Left ventricle myocardium inferior (tissue), 1 donor: ENCODE measurements around the gene MAGEF1. TPM values are rescaled to one million over a fixed set of nuclear protein-coding genes. Genes with fewer than 3 reads are reported as not detected.
A peak's percentile ranks its signal among the peaks of the same experiment; 100 is the strongest.

Experiments
- DNase-seq: peaks from one replicate; pipeline ENCODE4 v3.0.0-alpha.2; 2020
- H3K27ac ChIP-seq: fragments of 200-600 bp; replicated peaks from 2 replicates; pipeline ENCODE4 v1.8.0; 2021
- H3K27me3 ChIP-seq: fragments of 200-600 bp; 2 replicates; pipeline ENCODE4 v1.8.0; 2021; ENCODE audit warnings: low read depth
- H3K36me3 ChIP-seq: fragments of 200-600 bp; 2 replicates; pipeline ENCODE4 v1.8.0; 2021
- H3K4me1 ChIP-seq: fragments of 200-600 bp; 2 replicates; pipeline ENCODE4 v1.8.0; 2021
- H3K4me3 ChIP-seq: fragments of 200-600 bp; 2 replicates; pipeline ENCODE4 v1.8.0; 2021; ENCODE audit warnings: mild to moderate bottlenecking, moderate library complexity
- H3K9me3 ChIP-seq: fragments of 200-600 bp; replicated peaks from 2 replicates; pipeline ENCODE4 v1.8.0; 2021
- intact Hi-C: fragments of 100-400 bp; cut with micrococcal nuclease; formaldehyde crosslinking; loops from one replicate; pipeline ENCODE4 v1.11.0; 2022
- total RNA-seq: library from RNA; stranded (reverse); fragmentation: NEBNext Ultra II Directional; extraction: Animal tissue kit (Norgen Biotek cat#: 25700); gene quantifications from one replicate; pipeline ENCODE4 v1.2.1, GENCODE V29; 2021
- TF ChIP-seq, protein P1 (sequence below): fragments of 200-600 bp; IDR thresholded peaks from 2 replicates; pipeline ENCODE4 v1.8.0; 2021; ENCODE audit warnings: antibody characterized with exemption, mild to moderate bottlenecking, borderline replicate concordance
- donor health status: DM: no; HTN: yes; CAD: no; lungs with severe emphysema.

MAGEF1 gene
- total RNA-seq, 1 donor from 2014 or later: 35.7 TPM

DNA sequence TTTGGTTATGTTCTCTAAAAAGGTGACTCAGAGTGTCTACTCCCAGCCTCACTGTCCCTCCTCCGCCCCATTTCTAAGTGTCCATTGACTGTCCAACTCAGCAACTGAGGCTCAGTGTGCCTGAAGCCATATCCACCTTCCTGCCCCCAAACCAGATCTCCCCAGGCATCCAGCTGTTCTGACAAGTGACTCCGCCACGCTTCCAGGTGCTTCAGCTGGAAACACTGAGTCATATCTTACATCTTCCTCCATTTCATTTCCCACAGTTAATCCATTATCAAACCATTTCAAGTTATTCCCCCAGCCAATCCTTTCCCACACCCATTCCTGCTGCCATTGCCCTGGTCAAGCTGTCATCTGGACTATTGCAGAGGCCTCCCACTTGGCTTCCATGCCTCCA is 17.1 kb downstream of the MAGEF1 start:
- Histone ChIP-seq H3K36me3 (no peaks in the 10 kb centered on the region), H3K4me3 (no peak overlapping the region), H3K27me3 (no peaks in the 10 kb centered on the region), H3K4me1 (peaks cover 17% of the 10 kb centered on the region), H3K27ac (no peak overlapping the region), H3K9me3 (no peaks in the 10 kb centered on the region)
- TF ChIP-seq, protein P1, sequence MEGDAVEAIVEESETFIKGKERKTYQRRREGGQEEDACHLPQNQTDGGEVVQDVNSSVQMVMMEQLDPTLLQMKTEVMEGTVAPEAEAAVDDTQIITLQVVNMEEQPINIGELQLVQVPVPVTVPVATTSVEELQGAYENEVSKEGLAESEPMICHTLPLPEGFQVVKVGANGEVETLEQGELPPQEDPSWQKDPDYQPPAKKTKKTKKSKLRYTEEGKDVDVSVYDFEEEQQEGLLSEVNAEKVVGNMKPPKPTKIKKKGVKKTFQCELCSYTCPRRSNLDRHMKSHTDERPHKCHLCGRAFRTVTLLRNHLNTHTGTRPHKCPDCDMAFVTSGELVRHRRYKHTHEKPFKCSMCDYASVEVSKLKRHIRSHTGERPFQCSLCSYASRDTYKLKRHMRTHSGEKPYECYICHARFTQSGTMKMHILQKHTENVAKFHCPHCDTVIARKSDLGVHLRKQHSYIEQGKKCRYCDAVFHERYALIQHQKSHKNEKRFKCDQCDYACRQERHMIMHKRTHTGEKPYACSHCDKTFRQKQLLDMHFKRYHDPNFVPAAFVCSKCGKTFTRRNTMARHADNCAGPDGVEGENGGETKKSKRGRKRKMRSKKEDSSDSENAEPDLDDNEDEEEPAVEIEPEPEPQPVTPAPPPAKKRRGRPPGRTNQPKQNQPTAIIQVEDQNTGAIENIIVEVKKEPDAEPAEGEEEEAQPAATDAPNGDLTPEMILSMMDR: no peak
- intact Hi-C loops: no loop called here
- no peak for DNase-seq

- no peak overlapping the region for H3K27ac ChIP-seq
- DNase-seq: no peak
Measured at GRCh38 chr3:184694133-184694665, 17.7 kb downstream of the MAGEF1 start.

DNA sequence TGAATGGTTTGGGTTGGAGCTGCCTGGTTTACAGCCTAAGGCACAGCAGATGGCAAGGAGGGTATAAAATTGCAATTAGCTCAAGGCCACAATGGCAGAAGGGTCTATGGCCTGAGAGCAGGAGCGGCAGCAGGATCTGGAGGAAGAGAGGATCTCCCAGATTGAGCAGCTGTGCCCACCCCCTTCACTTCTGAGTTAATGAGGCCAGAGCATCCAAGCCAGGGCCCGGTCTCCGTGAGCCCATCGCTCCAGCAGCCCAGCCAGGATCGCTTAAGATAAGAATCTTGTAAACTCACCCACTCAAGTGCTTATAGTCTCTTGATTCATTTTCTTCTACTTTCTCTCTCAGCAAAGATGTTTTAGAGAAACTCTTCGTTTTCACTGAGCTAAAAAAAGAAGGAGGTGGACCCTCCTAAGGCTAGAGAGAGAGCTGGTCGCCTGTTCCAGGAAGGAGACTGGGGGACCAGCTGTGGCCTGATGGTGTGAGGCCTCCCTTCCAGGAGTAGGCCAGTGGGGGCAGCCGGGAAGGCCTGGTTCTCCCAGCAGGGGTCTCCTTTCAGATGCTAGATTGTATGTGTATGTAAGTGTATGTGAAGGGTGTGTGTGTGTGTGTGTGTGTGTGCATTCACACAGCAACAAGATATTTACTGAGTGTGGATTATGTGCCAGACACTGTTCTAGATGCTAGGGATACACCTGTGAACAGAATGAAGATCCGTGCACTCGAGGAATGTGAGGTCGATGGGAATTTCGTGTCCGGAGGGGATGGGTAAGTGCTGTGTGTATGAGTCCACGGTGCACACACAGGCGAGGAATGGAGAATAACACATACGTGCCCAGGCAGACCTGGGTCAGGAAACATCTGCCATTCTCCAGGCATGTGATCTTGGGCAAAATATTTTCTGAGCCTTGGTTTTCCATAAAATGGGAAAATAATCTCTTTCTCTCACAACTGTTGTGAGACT is 18.6 kb downstream of the MAGEF1 start:
- no peaks in the 10 kb centered on the region for H3K36me3 ChIP-seq
- no peaks in the 10 kb centered on the region for H3K27me3 ChIP-seq
- TF ChIP-seq, protein P1: no peak
- no peak for DNase-seq
- H3K4me1 ChIP-seq: peaks cover 25% of the 10 kb centered on the region
- H3K27ac ChIP-seq: peak overlapping the region; percentile 50
- H3K4me3 ChIP-seq: no peak overlapping the region
- intact Hi-C loops: no loop called here
- no peaks in the 10 kb centered on the region for H3K9me3 ChIP-seq

More at GRCh38 chr3:184694133-184694665, 17.7 kb downstream of the MAGEF1 start:
- no peaks in the 10 kb centered on the region for H3K36me3 ChIP-seq
- intact Hi-C loops: no loop called here
- no peaks in the 10 kb centered on the region for H3K9me3 ChIP-seq
- peaks cover 17% of the 10 kb centered on the region for H3K4me1 ChIP-seq
- H3K4me3 ChIP-seq: no peak overlapping the region
- TF ChIP-seq, protein P1: no peak
- H3K27me3 ChIP-seq: no peaks in the 10 kb centered on the region

GRCh38 chr3:184691397-184692231 is 20.2 kb downstream of the MAGEF1 start:
- H3K27ac ChIP-seq: peak overlapping the region; percentile 66
- TF ChIP-seq, protein P1: no peak
- intact Hi-C loops: no loop called here
- H3K36me3 ChIP-seq: no peaks in the 10 kb centered on the region
- H3K4me1 ChIP-seq: peaks cover 39% of the 10 kb centered on the region
- peak overlapping the region; percentile 13 for H3K4me3 ChIP-seq
- no peak for DNase-seq
- no peaks in the 10 kb centered on the region for H3K27me3 ChIP-seq
- no peaks in the 10 kb centered on the region for H3K9me3 ChIP-seq

- Histone ChIP-seq H3K27me3 (no peaks in the 10 kb centered on the region), H3K27ac (no peak overlapping the region), H3K36me3 (no peaks in the 10 kb centered on the region), H3K4me1 (peaks cover 44% of the 10 kb centered on the region), H3K9me3 (no peaks in the 10 kb centered on the region), H3K4me3 (no peak overlapping the region)
- TF ChIP-seq, protein P1: no peak
- DNase-seq: no peak
- intact Hi-C loops: no loop called here
Measured at GRCh38 chr3:184690192-184690883, 21.5 kb downstream of the MAGEF1 start.
